DOHH2 (cell line): ENCODE results near the gene MGAT5.

Experiments
- H3F3A ChIP-seq: fragments of 200-600 bp; sonication (generic), shearing (Covaris generic); 2 replicates; pipeline ENCODE4 v1.6.0; 2016; ENCODE audit warnings: antibody characterized with exemption, mild to moderate bottlenecking; ENCODE audit not compliant: control insufficient read depth, insufficient read depth
- H3K27ac ChIP-seq: fragments of 200-600 bp; sonication (generic); 2 replicates; pipeline ENCODE4 v1.5.1; 2014; ENCODE audit warnings: low read depth, mild to moderate bottlenecking, low read length, moderate library complexity
- H3K27me3 ChIP-seq: fragments of 200-600 bp; sonication (generic); 2 replicates; pipeline ENCODE4 v1.6.1; 2014; ENCODE audit warnings: mild to moderate bottlenecking, low read length, mixed read lengths; ENCODE audit not compliant: control insufficient read depth
- H3K36me3 ChIP-seq: fragments of 200-600 bp; sonication (generic); 2 replicates; pipeline ENCODE4 v1.6.1; 2014; ENCODE audit warnings: mild to moderate bottlenecking, low read length, moderate library complexity, mixed read lengths; ENCODE audit not compliant: control insufficient read depth
- H3K4me1 ChIP-seq: fragments of 200-600 bp; sonication (generic); 2 replicates; pipeline ENCODE4 v1.6.1; 2014; ENCODE audit warnings: mild to moderate bottlenecking, low read length, mixed read lengths; ENCODE audit not compliant: control insufficient read depth
- H3K4me2 ChIP-seq: fragments of 200-600 bp; sonication (generic); 2 replicates; pipeline ENCODE4 v1.6.0; 2014; ENCODE audit warnings: mild to moderate bottlenecking, low read length, moderate library complexity
- H3K4me3 ChIP-seq: fragments of 200-600 bp; sonication (generic); 2 replicates; pipeline ENCODE4 v1.5.1; 2014; ENCODE audit warnings: mild to moderate bottlenecking, low read length, mixed read lengths
- H3K79me2 ChIP-seq: fragments of 200-600 bp; sonication (generic); 2 replicates; pipeline ENCODE4 v1.6.1; 2014; ENCODE audit warnings: mild to moderate bottlenecking, low read length, mixed read lengths; ENCODE audit not compliant: control insufficient read depth
- H3K9me2 ChIP-seq: fragments of 200-600 bp; sonication (generic); replicated peaks from 2 replicates; pipeline ENCODE4 v1.6.1; 2014; ENCODE audit warnings: mild to moderate bottlenecking, low read length, mixed read lengths; ENCODE audit not compliant: control insufficient read depth
- H3K9me3 ChIP-seq: fragments of 200-600 bp; sonication (generic); 2 replicates; pipeline ENCODE4 v1.6.1; 2014; ENCODE audit warnings: antibody characterized with exemption, low read length, mixed read lengths; ENCODE audit not compliant: control insufficient read depth, insufficient read depth
- H4K20me1 ChIP-seq: fragments of 200-600 bp; sonication (generic); 2 replicates; pipeline ENCODE4 v1.6.0; 2014; ENCODE audit warnings: low read depth, mild to moderate bottlenecking, antibody characterized with exemption, low read length, moderate library complexity; ENCODE audit not compliant: control insufficient read depth, insufficient read depth
- EZH2phosphoT487 ChIP-seq: fragments of 200-600 bp; sonication (generic); IDR thresholded peaks from 2 replicates; pipeline ENCODE4 v1.6.1; 2017; ENCODE audit warnings: borderline replicate concordance, mild to moderate bottlenecking, antibody characterized with exemption, low read length, moderate library complexity, mixed read lengths
- TF ChIP-seq, protein P1 (sequence below): fragments of 200-600 bp; sonication (generic); IDR thresholded peaks from one replicate; pipeline ENCODE4 v1.5.1; 2014; ENCODE audit warnings: antibody characterized with exemption, mild to moderate bottlenecking, low read depth, low read length; ENCODE audit not compliant: poor library complexity, severe bottlenecking

Gene MGAT5

DNA sequence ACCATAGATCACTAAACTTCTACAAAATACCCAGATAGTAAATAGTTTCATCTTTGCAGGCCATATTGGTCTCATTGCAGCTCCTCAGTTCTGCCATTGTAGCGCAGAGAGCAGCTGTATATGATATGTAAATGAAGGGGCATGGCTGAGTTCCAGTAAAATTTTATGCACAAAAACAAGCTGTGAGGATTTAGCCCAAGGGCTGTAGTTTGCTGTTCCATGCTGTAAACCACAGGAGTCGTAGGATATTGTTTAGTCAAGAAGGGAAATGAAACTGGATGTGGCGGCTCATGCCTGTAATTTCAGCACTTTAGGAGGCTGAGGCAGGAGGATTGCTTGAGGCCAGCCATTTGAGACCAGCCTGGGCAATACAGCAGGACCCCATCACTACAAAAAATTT, 83.0 kb downstream of the MGAT5 start:
- Histone ChIP-seq H3K4me2 (no peak overlapping the region), H3F3A (no peaks in the 10 kb centered on the region), H3K4me1 (0 out of 2 replicates have a peak, but pooled peaks cover 5% of the 10 kb centered on the region), H3K9me2 (no peaks in the 10 kb centered on the region), H3K36me3 (peaks cover 46% of the 10 kb centered on the region), H3K4me3 (no peak overlapping the region), H3K27me3 (no peaks in the 10 kb centered on the region), H3K9me3 (no peaks in the 10 kb centered on the region), H4K20me1 (no peaks in the 10 kb centered on the region), H3K27ac (no peak overlapping the region), H3K79me2 (no peaks in the 10 kb centered on the region)
- TF ChIP-seq, protein P1, sequence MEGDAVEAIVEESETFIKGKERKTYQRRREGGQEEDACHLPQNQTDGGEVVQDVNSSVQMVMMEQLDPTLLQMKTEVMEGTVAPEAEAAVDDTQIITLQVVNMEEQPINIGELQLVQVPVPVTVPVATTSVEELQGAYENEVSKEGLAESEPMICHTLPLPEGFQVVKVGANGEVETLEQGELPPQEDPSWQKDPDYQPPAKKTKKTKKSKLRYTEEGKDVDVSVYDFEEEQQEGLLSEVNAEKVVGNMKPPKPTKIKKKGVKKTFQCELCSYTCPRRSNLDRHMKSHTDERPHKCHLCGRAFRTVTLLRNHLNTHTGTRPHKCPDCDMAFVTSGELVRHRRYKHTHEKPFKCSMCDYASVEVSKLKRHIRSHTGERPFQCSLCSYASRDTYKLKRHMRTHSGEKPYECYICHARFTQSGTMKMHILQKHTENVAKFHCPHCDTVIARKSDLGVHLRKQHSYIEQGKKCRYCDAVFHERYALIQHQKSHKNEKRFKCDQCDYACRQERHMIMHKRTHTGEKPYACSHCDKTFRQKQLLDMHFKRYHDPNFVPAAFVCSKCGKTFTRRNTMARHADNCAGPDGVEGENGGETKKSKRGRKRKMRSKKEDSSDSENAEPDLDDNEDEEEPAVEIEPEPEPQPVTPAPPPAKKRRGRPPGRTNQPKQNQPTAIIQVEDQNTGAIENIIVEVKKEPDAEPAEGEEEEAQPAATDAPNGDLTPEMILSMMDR = no peak
- no peak for TF ChIP-seq EZH2phosphoT487

DNA sequence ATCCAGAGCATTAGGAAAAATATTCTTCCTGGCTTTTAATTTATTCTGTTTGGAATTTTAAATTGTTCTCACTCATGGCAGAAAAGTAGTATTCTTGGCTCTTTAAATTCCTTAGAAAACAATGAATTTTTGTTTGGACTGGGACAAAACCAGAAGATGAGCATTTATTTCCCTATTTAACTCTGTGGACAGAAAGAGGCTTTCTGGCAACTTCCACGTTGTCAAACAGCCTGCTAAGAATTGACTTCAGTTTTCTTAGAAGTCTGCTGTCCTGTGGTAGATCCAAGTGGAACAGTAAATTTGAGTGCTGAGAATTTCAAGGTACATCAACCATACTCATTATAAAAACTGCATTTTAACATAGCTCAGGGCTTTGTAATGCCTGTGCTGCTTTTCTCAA, 83.8 kb downstream of the MGAT5 start:
- no peaks in the 10 kb centered on the region for H3K27me3 ChIP-seq
- no peak for TF ChIP-seq EZH2phosphoT487
- TF ChIP-seq, protein P1 = no peak
- peaks cover 52% of the 10 kb centered on the region for H3K36me3 ChIP-seq
- no peak overlapping the region for H3K27ac ChIP-seq
- no peaks in the 10 kb centered on the region for H4K20me1 ChIP-seq
- H3K9me2 ChIP-seq = no peaks in the 10 kb centered on the region
- H3K79me2 ChIP-seq = no peaks in the 10 kb centered on the region
- H3K9me3 ChIP-seq = no peaks in the 10 kb centered on the region
- 0 out of 2 replicates have a peak, but pooled peaks cover 5% of the 10 kb centered on the region for H3K4me1 ChIP-seq
- H3K4me2 ChIP-seq = no peak overlapping the region
- no peaks in the 10 kb centered on the region for H3F3A ChIP-seq
- no peak overlapping the region for H3K4me3 ChIP-seq

DNA sequence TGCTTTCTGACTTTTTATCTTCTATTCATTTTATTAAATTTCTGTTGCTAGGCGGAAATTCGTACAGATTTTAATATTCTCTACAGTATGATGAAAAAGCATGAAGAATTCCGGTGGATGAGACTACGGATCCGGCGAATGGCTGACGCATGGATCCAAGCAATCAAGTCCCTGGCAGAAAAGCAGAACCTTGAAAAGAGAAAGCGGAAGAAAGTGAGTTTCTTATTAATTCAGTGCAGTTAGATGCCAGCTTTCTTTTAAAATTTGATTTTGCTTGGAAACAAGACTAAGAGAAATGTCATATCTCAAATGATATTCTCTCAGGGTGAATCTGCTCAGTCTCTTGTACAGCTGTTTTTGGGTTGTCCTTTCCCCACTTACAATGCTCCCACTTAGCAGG, 84.3 kb downstream of the MGAT5 start:
- Histone ChIP-seq H3K4me2 (no peak overlapping the region), H3K36me3 (peaks cover 56% of the 10 kb centered on the region)
- no peak for TF ChIP-seq EZH2phosphoT487
- TF ChIP-seq, protein P1 = no peak

More for the DNA sequence above, 84.3 kb downstream of the MGAT5 start:
- Histone ChIP-seq H3K9me2 (no peaks in the 10 kb centered on the region), H3K4me1 (0 out of 2 replicates have a peak, but pooled peaks cover 5% of the 10 kb centered on the region), H3K27me3 (no peaks in the 10 kb centered on the region), H3K27ac (no peak overlapping the region), H3F3A (no peaks in the 10 kb centered on the region), H3K79me2 (no peaks in the 10 kb centered on the region), H3K9me3 (no peaks in the 10 kb centered on the region), H3K4me3 (no peak overlapping the region), H4K20me1 (no peaks in the 10 kb centered on the region)
